SK-N-DZ (cell line): Measurements from ENCODE around the gene ABO. TPM values are rescaled to one million over a fixed set of nuclear protein-coding genes. Genes with fewer than 3 reads are reported as not detected.
"Not testable (repeated sequence)": the region's sequence is repeated elsewhere in the genome, so short reads cannot be mapped to it uniquely, and the experiment has no call there.

Experiments
- DNase-seq: peaks from one replicate; pipeline ENCODE4 v3.0.0-alpha.2; 2015; ENCODE audit warnings: low spot score
- polyA plus RNA-seq, 2 experiments: library from polyadenylated mRNA; depleted of rRNA; stranded (reverse); fragments of >200 nt; gene quantifications; 2 replicates each; pipeline ENCODE4 v1.2.3, GENCODE V29; 2014

The ABO gene
- polyA plus RNA-seq (2014; cell fraction: cytosol; rRNA removed): not detected in 2 replicates
- not detected in 2 replicates for polyA plus RNA-seq (2014; cell fraction: nucleus; rRNA removed)

GRCh38 chr9:133275105-133276000, at the start of gene ABO:
ABO (minus strand) TSS chr9:133275201.
- DNase-seq: no peak

GRCh38 chr9:133323991-133324703, 49.1 kb upstream of the ABO start:
- no peak for DNase-seq

GRCh38 chr9:133323211-133323610, 48.2 kb upstream of the ABO start:
- DNase-seq: no peak

GRCh38 chr9:133322701-133323100, 47.7 kb upstream of the ABO start:
- DNase-seq: no peak

- DNase-seq: no peak
Measured at GRCh38 chr9:133321411-133321935, 46.5 kb upstream of the ABO start.

- DNase-seq: no peak
Measured at GRCh38 chr9:133320421-133320881, 45.5 kb upstream of the ABO start.

- DNase-seq: not testable (repeated sequence)
Measured at GRCh38 chr9:133317551-133317950, 42.5 kb upstream of the ABO start.

- no peak for DNase-seq
Measured at GRCh38 chr9:133315997-133316396, 41.0 kb upstream of the ABO start.

GRCh38 chr9:133309608-133310007, 34.6 kb upstream of the ABO start:
- DNase-seq: no peak

GRCh38 chr9:133307301-133307700, 32.3 kb upstream of the ABO start:
- no peak for DNase-seq

- no peak for DNase-seq
Measured at GRCh38 chr9:133306242-133307204, 31.5 kb upstream of the ABO start.

GRCh38 chr9:133305731-133306130, 30.7 kb upstream of the ABO start:
- DNase-seq: no peak

GRCh38 chr9:133304477-133305377, 29.7 kb upstream of the ABO start:
- DNase-seq: no peak

GRCh38 chr9:133304158-133304470, 29.1 kb upstream of the ABO start:
- DNase-seq: no peak

GRCh38 chr9:133303266-133304157, 28.5 kb upstream of the ABO start:
- no peak for DNase-seq

- DNase-seq: no peak
Measured at GRCh38 chr9:133301253-133302230, 26.5 kb upstream of the ABO start.

GRCh38 chr9:133299996-133300395, 25.0 kb upstream of the ABO start:
- DNase-seq: not testable (repeated sequence)

- DNase-seq: no peak
Measured at GRCh38 chr9:133294257-133294656, 19.3 kb upstream of the ABO start.
